HG03354 (cell line): Measurements from ENCODE around the gene NRIP2.
A peak's percentile ranks its signal among the peaks of the same experiment; 100 is the strongest.

Source experiments
- ATAC-seq: cut with Tn5 transposase; IDR thresholded peaks from one replicate; pipeline ENCODE4 v1.9.1; 2021; ENCODE audit warnings: mild to moderate bottlenecking; ENCODE audit not compliant: unreplicated experiment, poor library complexity, severe bottlenecking

Gene NRIP2

GRCh38 chr12:2851931-2852330, 17.1 kb upstream of the NRIP2 start:
- ATAC-seq: no peak

GRCh38 chr12:2845280-2845679, 10.4 kb upstream of the NRIP2 start:
- no peak for ATAC-seq

- no peak for ATAC-seq
These were observed 10.0 kb upstream of the NRIP2 start for GRCh38 chr12:2844786-2845185.

GRCh38 chr12:2842948-2843347, 8.1 kb upstream of the NRIP2 start:
- no peak for ATAC-seq

GRCh38 chr12:2841056-2841650, 6.3 kb upstream of the NRIP2 start:
- ATAC-seq: no peak

GRCh38 chr12:2836574-2836973, 1.7 kb upstream of the NRIP2 start:
- no peak for ATAC-seq

GRCh38 chr12:2835691-2836403, 1.0 kb upstream of the NRIP2 start:
- ATAC-seq: no peak

GRCh38 chr12:2833810-2834209, 1.0 kb downstream of the NRIP2 start:
- ATAC-seq: no peak

- no peak for ATAC-seq
These were observed 1.5 kb downstream of the NRIP2 start for GRCh38 chr12:2833327-2833726.

GRCh38 chr12:2832550-2833127, 2.2 kb downstream of the NRIP2 start:
- no peak for ATAC-seq

GRCh38 chr12:2829275-2829674, 5.6 kb downstream of the NRIP2 start:
- no peak for ATAC-seq

- ATAC-seq: no peak
These were observed 7.9 kb downstream of the NRIP2 start for GRCh38 chr12:2826721-2827515.

GRCh38 chr12:2826036-2826435, 8.8 kb downstream of the NRIP2 start:
- no peak for ATAC-seq

GRCh38 chr12:2825132-2825531, 9.7 kb downstream of the NRIP2 start:
- ATAC-seq: no peak

GRCh38 chr12:2824541-2824940, 10.3 kb downstream of the NRIP2 start:
- no peak for ATAC-seq

GRCh38 chr12:2823483-2823882, 11.4 kb downstream of the NRIP2 start:
- no peak for ATAC-seq

GRCh38 chr12:2820432-2820831, 14.4 kb downstream of the NRIP2 start:
- no peak for ATAC-seq

- ATAC-seq: no peak
These were observed 15.0 kb downstream of the NRIP2 start for GRCh38 chr12:2819810-2820209.

- peak; percentile 36 for ATAC-seq
These were observed 21.3 kb downstream of the NRIP2 start for GRCh38 chr12:2813214-2814185.
